Measurements from ENCODE around the gene SPDYE5. TPM values are rescaled to one million over a fixed set of nuclear protein-coding genes. Genes with fewer than 3 reads are reported as not detected.
A peak's percentile ranks its signal among the peaks of the same experiment; 100 is the strongest.
"Not testable (repeated sequence)": the region's sequence is repeated elsewhere in the genome, so short reads cannot be mapped to it uniquely, and the experiment has no call there.

The SPDYE5 gene
- total and polyA plus RNA-seq, 2 experiments from 2014 or later, result 1.8 TPM; not detected in 1

DNA sequence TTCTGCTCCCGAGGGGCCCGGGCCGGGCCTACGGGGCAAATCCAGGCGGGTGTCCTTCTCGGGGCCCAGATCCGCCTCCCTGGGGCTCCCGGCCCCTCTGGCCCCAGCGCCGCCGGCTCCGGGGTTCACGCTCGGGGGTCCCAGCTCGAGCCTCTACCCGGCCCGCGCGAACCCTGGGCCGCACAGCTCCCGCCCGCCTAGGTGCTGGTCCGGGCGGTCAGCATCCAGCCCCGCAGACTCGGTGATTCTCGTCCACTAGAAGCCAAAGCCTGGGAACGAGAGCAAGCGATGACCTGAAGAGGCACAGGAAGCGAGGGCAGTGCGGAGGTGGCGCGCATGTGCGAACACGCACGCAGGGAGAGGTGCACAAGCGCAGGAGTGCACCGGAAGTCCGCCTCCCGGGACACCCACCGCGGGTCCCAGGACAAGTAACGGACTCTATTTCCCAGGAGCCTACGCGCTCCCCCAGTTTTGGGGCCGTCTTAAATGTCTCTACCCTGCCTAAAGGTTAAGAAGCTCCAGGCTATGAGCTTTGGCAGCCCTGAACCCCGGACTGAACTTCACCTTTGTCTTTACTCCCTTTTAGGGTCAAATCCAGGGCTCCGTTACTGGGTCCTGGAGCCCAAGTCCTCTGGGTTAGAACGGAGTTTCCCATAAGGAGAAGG, 6.0 kb upstream of the SPDYE5 start, which contains the start of gene POM121C:
TSS of gene POM121C (minus strand) at position 321 of the 665 bp plus-strand sequence. CDS start 44,803 bp downstream, outside the sequence.
- H3K4me2 ChIP-seq, result peak within 1 kb of the TSS; percentile 76
- peak within 1 kb of the TSS; percentile 76; the same call in 1 of the 2 replicates for H3K27ac ChIP-seq (ENCODE audit: low read depth)
- peaks cover 12% of the 10 kb centered on the region for H3K79me2 ChIP-seq (replicated peaks; ENCODE audit: insufficient read depth)

GRCh38 chr7:75509033-75509432, 16.9 kb downstream of the SPDYE5 start:
- not testable (repeated sequence) for H3K4me3 Mint-ChIP-seq; H3K4me2 ChIP-seq; H3K4me1 ChIP-seq (ENCODE audit: insufficient read depth); H3K27ac Mint-ChIP-seq; H3K4me3 ChIP-seq; H3K27ac ChIP-seq (ENCODE audit: low read depth); H3K79me2 ChIP-seq (replicated peaks; ENCODE audit: insufficient read depth); H3K4me1 Mint-ChIP-seq; H4K20me1 ChIP-seq (replicated peaks; ENCODE audit: insufficient read depth); H3F3A ChIP-seq (replicated peaks; ENCODE audit: low read depth); H3K9me3 Mint-ChIP-seq; ATAC-seq; H2AFZ ChIP-seq; H3K36me3 ChIP-seq (ENCODE audit: insufficient read depth); H3K9me2 ChIP-seq (ENCODE audit: insufficient read depth); H3K27me3 ChIP-seq (ENCODE audit: insufficient read depth); H3K27me3 Mint-ChIP-seq (ENCODE audit: insufficient read depth, low read depth, poor library complexity); DNase-seq (ENCODE audit: low spot score)
- peaks cover 12% of the 10 kb centered on the region for H3K36me3 Mint-ChIP-seq (ENCODE audit: low read depth)

More for the DNA sequence above, 6.0 kb upstream of the SPDYE5 start, which contains the start of gene POM121C:
- peak within 1 kb of the TSS; percentile 80 for H3K4me3 ChIP-seq
- H3K36me3 ChIP-seq (ENCODE audit: insufficient read depth); H3F3A ChIP-seq (replicated peaks; ENCODE audit: low read depth); H3K4me1 Mint-ChIP-seq; H3K9me3 Mint-ChIP-seq; H3K27me3 ChIP-seq (ENCODE audit: insufficient read depth); H3K9me2 ChIP-seq (ENCODE audit: insufficient read depth); H2AFZ ChIP-seq; H4K20me1 ChIP-seq (replicated peaks; ENCODE audit: insufficient read depth); H3K4me1 ChIP-seq (ENCODE audit: insufficient read depth); H3K27me3 Mint-ChIP-seq (ENCODE audit: insufficient read depth, low read depth, poor library complexity): not testable (repeated sequence)
- ATAC-seq, result peak; percentile 100
- peaks cover 10% of the 10 kb centered on the region for H3K36me3 Mint-ChIP-seq (ENCODE audit: low read depth)
- peak; percentile 98 for DNase-seq (ENCODE audit: low spot score)
- TF ChIP-seq, protein P1, sequence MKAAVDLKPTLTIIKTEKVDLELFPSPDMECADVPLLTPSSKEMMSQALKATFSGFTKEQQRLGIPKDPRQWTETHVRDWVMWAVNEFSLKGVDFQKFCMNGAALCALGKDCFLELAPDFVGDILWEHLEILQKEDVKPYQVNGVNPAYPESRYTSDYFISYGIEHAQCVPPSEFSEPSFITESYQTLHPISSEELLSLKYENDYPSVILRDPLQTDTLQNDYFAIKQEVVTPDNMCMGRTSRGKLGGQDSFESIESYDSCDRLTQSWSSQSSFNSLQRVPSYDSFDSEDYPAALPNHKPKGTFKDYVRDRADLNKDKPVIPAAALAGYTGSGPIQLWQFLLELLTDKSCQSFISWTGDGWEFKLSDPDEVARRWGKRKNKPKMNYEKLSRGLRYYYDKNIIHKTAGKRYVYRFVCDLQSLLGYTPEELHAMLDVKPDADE (IDR thresholded peaks at IDR 0.05), result peak; percentile 80
- TF ChIP-seq JUNB (IDR thresholded peaks at IDR 0.05; ENCODE audit: unreplicated experiment) (peak; percentile 93), REST (IDR thresholded peaks at IDR 0.05; ENCODE audit: unreplicated experiment) (peak; percentile 20), POLR2AphosphoS5 (IDR thresholded peaks at IDR 0.05; ENCODE audit: low read depth) (peak; percentile 95)
- peak within 1 kb of the TSS; percentile 95 for H3K4me3 Mint-ChIP-seq
- peak within 1 kb of the TSS; percentile 89 for H3K27ac Mint-ChIP-seq

DNA sequence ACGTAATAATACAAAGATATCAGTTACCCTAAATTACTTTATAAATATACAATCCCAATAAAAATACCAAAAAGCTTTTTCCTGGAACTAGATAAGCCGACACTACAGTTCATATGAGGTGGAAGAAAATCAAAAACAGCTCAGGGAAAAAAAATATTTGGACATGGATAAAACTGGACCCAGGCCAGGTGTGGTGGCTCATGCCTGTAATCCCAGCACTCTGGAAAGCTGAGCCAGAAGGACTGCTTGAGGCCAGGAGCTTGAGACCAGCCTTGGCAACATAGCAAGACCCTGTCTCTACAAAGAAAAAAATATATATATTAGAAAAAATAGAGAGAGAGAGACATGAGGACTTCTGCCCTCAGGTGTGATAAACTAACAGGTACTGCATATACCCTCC, 26.7 kb downstream of the SPDYE5 start:
- not testable (repeated sequence) for ATAC-seq; H4K20me1 ChIP-seq (replicated peaks; ENCODE audit: insufficient read depth); H3K4me3 ChIP-seq; H3K27ac ChIP-seq (ENCODE audit: low read depth); H3K27me3 ChIP-seq (ENCODE audit: insufficient read depth); H3K27me3 Mint-ChIP-seq (ENCODE audit: insufficient read depth, low read depth, poor library complexity); H3K9me2 ChIP-seq (ENCODE audit: insufficient read depth); H3K4me3 Mint-ChIP-seq; H3K4me1 Mint-ChIP-seq; H3F3A ChIP-seq (replicated peaks; ENCODE audit: low read depth); H2AFZ ChIP-seq; H3K4me1 ChIP-seq (ENCODE audit: insufficient read depth); H3K4me2 ChIP-seq; DNase-seq (ENCODE audit: low spot score); H3K27ac Mint-ChIP-seq
- Mint-ChIP-seq H3K36me3 (ENCODE audit: low read depth) (peaks cover 47% of the 10 kb centered on the region), H3K9me3 (peaks cover 15% of the 10 kb centered on the region)
- Histone ChIP-seq H3K36me3 (ENCODE audit: insufficient read depth) (peaks cover 29% of the 10 kb centered on the region), H3K79me2 (replicated peaks; ENCODE audit: insufficient read depth) (peaks cover 50% of the 10 kb centered on the region)

DNA sequence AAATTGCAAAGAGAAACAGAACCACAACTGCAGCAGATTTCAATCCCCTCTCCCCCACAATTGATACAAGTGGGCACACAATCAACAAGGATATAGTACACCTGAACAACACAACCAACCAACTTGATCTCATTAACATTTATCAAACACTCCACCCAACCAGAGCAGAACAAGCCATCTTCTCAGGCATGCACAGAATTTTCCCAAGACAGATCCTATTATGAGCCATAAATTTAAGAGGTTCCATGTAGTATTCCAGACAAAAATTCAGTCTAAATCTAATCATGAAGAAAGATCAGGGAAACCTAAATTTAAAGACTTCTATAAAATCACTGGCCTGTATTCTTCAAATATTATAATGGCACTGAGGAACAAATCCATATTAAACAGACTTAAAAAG, 29.6 kb downstream of the SPDYE5 start:
- not testable (repeated sequence) for DNase-seq (ENCODE audit: low spot score); H2AFZ ChIP-seq; H3K4me2 ChIP-seq; H3K27me3 Mint-ChIP-seq (ENCODE audit: insufficient read depth, low read depth, poor library complexity); H3K27me3 ChIP-seq (ENCODE audit: insufficient read depth); H3K4me1 ChIP-seq (ENCODE audit: insufficient read depth); ATAC-seq; H3K4me3 Mint-ChIP-seq; H3K27ac ChIP-seq (ENCODE audit: low read depth); H3K4me3 ChIP-seq; H3K27ac Mint-ChIP-seq; H3K4me1 Mint-ChIP-seq; H3F3A ChIP-seq (replicated peaks; ENCODE audit: low read depth); H3K9me2 ChIP-seq (ENCODE audit: insufficient read depth)
- Mint-ChIP-seq H3K9me3 (peaks cover 15% of the 10 kb centered on the region), H3K36me3 (ENCODE audit: low read depth) (peaks cover 63% of the 10 kb centered on the region)
- peaks cover 65% of the 10 kb centered on the region for H3K79me2 ChIP-seq (replicated peaks; ENCODE audit: insufficient read depth)
- peaks cover 42% of the 10 kb centered on the region for H3K36me3 ChIP-seq (ENCODE audit: insufficient read depth)
- H4K20me1 ChIP-seq (replicated peaks; ENCODE audit: insufficient read depth), result peaks cover 11% of the 10 kb centered on the region

DNA sequence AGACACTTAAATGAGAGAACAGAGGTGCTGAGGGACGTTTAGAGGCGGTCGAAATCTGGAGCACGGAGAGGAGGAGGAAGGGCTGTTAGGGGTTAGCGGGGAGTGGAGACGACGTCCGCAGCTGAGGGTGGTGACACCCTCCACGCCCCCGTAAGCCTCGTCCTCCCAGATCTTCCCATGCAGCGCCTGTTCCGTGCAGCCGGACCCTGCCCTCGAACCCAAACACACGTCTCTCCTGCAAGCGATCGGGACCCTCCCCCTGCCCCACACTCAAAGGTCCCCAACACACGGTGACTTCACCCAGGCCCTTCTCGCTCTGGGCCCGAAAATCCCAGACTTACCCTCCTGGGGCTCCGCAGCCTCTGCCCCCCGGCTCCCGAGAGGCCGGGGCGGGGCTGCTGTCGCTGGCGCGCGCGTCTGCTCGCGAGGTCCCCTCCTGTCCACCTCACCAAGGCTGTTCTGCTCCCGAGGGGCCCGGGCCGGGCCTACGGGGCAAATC, 35.2 kb downstream of the SPDYE5 start:
- Histone ChIP-seq H3K4me3 (peak overlapping the region; percentile 79), H3K4me2 (peak overlapping the region; percentile 96), H3K36me3 (ENCODE audit: insufficient read depth) (peaks cover 27% of the 10 kb centered on the region), H3K79me2 (replicated peaks; ENCODE audit: insufficient read depth) (peaks cover 37% of the 10 kb centered on the region), H2AFZ (0 out of 2 replicates have a peak overlapping the region, but pooled peaks have one; percentile 34)
- Mint-ChIP-seq H3K27me3 (ENCODE audit: insufficient read depth, low read depth, poor library complexity) (peaks cover 14% of the 10 kb centered on the region), H3K36me3 (ENCODE audit: low read depth) (peaks cover 34% of the 10 kb centered on the region), H3K27ac (peak overlapping the region; percentile 63; the same call in 1 of the 2 replicates), H3K4me3 (peak overlapping the region; percentile 91)
- ATAC-seq (peak; percentile 6), DNase-seq (ENCODE audit: low spot score) (peak; percentile 25)
- not testable (repeated sequence) for H3K4me1 ChIP-seq (ENCODE audit: insufficient read depth); H3K9me2 ChIP-seq (ENCODE audit: insufficient read depth); H3F3A ChIP-seq (replicated peaks; ENCODE audit: low read depth); H3K9me3 Mint-ChIP-seq; H3K27ac ChIP-seq (ENCODE audit: low read depth); H3K27me3 ChIP-seq (ENCODE audit: insufficient read depth); H4K20me1 ChIP-seq (replicated peaks; ENCODE audit: insufficient read depth); H3K4me1 Mint-ChIP-seq
